NCI-H82 (cell line): ENCODE data around the gene ADCY2.
"Not testable (repeated sequence)": the region's sequence is repeated elsewhere in the genome, so short reads cannot be mapped to it uniquely, and the experiment has no call there.

ENCODE experiments used
- DNase-seq: peaks from one replicate; lab custom pipeline; 2025; lab: John Stamatoyannopoulos, UW

The ADCY2 gene

DNA sequence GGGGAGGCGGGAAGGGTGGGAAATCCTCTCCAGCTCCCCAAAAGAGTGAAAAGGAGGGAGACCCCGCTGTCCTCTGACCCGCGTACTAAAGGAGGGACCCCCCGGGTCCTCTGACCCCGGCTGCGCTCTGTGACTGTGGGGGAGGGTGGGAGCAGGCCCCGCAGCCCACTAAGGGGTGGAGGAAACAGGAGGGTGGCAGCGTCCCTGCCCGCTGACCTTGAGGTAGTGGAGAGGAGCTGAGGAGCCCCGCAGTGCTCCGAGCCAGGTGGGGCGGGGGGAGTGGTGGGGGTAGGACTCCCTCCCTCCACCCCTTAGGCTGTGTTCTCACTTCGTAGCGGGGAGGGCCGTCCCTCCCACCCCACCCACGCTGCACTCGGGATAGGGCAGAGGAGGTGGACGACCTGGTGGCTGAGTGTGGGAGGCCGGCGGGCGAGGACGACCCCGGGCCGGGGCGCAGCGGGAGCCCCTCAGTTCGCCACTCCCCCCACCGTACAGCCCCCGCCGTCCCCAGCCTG lies 449 bp upstream of the ADCY2 start:
- DNase-seq, result no peak

- DNase-seq, result no peak
These were observed 946 bp downstream of the ADCY2 start for GRCh38 chr5:7396713-7397454.

DNA sequence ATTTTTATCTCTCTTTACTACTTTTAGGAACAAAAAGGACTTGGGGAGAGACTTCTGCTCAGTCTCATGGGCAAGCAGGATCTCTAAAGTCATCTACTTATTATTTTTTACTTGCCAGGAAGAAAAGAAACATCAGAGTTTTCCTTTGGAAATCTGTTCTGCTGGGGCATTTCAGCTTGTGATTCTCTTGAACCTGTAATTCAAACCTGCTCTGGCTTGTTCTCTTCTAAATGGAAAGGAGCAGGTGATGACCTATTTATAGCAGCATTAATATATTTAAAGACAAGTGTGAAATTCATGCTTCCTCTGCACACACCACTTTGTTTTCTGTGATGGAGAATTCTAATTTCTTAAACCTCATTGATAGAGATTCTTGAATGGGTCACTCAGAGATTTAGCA lies 2.0 kb downstream of the ADCY2 start:
- DNase-seq, result no peak

- no peak for DNase-seq
These were observed 2.8 kb downstream of the ADCY2 start for GRCh38 chr5:7398596-7399280.

GRCh38 chr5:7405277-7405676 lies 9.3 kb downstream of the ADCY2 start:
- no peak for DNase-seq

DNA sequence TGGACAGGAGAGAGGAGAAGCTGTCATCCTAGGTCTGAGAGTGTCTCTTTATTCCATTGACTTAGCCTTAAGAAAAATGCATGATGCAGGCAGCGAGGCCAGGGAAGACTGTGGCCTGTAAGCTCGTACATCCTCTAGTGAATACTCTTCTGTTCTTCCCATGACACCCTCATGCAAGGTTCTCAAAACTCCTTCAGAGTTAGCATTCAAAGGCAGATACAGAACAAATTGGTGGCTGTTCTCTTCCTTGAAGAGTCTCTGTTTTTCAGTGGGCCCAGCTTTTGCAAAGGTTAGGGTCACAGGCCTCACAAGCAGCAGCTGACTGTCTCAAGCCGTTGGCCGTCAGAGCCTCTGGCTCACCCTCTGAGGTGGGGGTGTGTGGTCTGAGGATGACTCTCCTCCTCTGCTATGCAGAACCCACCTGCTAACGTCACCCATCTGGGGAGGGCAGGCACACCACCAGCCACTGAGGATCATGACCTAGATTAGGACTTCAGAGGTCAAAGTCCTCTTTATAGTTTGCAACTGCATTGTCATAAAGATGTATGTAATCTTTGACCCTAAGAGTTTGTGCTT lies 15.1 kb downstream of the ADCY2 start:
- no peak for DNase-seq

DNA sequence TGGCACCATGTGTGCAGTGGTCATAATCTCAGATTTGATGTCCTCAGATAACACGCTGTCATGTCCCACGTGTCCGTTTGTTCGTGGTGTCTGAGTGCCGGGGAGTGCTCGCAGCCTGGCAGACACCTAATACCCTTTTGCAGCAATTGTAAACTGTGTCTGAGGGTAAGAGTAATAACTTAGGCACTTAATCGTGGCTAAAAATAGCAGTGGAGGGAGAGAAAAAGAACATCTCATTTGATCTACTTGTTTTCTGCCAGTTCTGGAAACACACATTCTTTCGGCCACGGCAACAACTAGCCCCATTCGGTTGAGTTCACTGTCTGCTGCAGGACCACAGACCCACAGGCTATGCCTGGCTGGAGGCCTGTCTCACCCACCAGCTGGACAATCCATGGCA lies 16.5 kb downstream of the ADCY2 start:
- peak; percentile 42 for DNase-seq

DNA sequence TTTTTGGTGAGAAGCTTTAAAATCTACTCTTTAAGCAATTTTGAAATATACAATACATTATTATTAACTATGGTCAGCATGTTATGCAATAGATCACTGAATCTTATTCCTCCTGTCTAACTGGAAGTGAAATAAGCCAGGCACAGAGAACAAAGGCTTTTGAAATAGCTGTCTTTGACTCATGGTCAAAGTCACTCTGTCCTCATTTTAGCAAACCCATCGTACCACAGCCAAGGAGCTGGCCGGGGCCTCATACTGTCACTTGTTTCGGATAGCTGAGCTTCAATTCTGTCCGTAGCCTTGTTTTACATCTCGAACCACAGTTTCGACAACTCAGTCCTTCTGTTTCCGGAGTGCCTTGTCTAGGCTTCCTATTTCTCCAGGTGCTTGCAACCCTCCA lies 19.2 kb downstream of the ADCY2 start:
- DNase-seq, result no peak

GRCh38 chr5:7415587-7416535 lies 19.9 kb downstream of the ADCY2 start:
- DNase-seq, result no peak

DNA sequence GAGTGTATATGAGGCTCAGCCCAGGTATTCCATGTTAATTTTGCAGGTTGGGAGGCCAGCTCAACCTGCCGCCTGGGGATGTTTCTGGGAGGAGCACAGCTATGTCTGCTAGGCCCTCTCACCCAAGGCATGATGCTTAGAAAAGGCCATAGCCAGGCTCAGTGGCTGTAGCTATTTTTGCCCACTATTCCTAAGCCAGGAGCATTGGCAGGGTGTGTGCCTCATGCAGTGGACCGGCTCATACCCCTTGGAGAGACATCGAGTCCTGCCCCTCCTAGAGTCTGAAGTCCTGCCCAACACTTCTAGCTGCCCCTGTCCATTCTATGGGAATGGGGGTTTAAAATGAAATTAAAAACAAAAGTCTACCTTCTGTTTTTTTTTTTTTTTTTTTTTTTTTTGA lies 22.3 kb downstream of the ADCY2 start:
- no peak for DNase-seq

DNA sequence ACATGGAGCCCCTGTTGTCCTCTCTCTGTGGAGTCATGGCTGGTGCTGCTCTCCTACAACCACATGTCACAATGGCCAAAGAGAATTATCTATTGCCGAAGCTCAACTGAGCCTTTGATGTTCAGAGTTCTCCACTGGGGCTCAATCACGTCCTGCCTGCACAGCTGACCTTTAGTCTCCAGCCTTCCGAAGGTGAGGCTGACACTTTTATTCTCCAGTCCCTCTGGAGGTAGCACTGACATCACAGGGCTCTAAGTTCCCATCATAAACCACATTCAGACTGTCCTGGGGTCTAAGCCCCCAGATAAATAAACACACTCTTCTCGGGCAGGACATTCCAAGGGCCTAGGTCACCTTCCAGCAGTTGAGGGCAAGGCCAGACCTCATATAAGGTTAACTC lies 23.4 kb downstream of the ADCY2 start:
- DNase-seq, result no peak

GRCh38 chr5:7419846-7420245 lies 23.9 kb downstream of the ADCY2 start:
- DNase-seq, result no peak

- no peak for DNase-seq
These were observed 24.8 kb downstream of the ADCY2 start for GRCh38 chr5:7420510-7421280.

DNA sequence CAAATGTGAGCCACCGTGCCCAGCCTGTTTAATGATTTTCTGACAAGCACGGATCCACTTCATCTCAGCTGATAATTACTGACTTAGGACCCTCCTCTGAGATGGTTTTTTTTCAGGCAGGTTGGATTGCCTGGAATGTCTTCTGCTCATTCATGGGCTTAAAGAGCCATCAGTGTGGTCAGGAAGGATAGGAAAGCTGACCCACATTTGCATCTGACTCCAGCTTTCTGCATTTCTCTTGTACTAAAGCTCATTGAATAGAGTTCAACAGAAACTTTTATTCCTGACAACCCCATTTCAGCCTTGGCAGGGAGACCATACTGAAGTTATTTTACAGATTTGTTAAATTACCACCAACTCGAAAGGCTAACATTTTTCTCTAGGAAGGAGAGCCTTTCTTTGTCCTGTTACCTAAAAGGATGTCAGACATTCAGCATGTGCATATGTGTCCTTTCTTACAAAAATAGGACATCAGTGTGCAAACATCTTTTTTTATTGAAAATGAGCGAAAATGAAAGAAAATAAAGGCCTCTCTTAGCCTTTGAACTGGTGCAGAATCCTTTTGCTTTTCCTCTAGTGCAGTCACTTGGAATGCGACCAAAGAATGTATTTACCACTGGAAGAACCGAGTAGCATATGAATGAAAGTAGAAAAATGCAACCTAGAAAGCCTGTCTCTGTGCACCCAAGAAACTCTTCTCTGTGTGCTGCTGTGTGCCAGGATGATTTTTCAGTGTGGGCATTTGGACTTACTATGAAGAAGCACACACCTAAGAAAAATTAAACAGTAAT lies 26.6 kb downstream of the ADCY2 start:
- no peak for DNase-seq

- DNase-seq, result not testable (repeated sequence)
These were observed 27.3 kb downstream of the ADCY2 start for GRCh38 chr5:7423231-7423630.

- no peak for DNase-seq
These were observed 29.9 kb downstream of the ADCY2 start for GRCh38 chr5:7425830-7426229.

GRCh38 chr5:7426284-7426683 lies 30.3 kb downstream of the ADCY2 start:
- peak; percentile 4 for DNase-seq

GRCh38 chr5:7434914-7435313 lies 39.0 kb downstream of the ADCY2 start:
- DNase-seq, result no peak

- DNase-seq, result no peak
These were observed 39.6 kb downstream of the ADCY2 start for GRCh38 chr5:7435503-7435902.

GRCh38 chr5:7436521-7436920 lies 40.6 kb downstream of the ADCY2 start:
- DNase-seq, result peak; percentile 35
